GM18861 (cell line): ENCODE data around the gene PAPPA2.
"Not testable (repeated sequence)": the region's sequence is repeated elsewhere in the genome, so short reads cannot be mapped to it uniquely, and the experiment has no call there.

Experiments used
- ATAC-seq: cut with Tn5 transposase; IDR thresholded peaks from one replicate; pipeline ENCODE4 v1.9.1; 2021; ENCODE audit not compliant: unreplicated experiment

PAPPA2 gene

DNA sequence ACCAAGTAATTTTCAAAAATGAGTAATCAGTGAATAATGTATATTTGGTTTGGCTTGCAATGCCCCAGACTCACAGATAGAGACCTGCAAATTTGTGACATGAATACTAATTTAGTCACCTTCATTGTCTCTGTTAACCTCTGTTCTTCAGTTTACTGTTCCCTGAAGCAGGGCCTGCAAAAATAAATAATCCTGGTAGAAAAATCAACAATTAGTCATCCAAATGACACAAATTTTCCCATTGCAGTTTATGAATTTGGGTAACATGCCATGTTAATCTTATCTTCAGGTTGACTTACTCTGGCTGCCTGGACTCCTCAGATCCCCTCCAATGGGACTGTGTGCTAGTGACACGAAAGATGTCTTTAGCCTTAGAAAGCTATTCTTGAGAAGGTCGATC is 289.5 kb downstream of the PAPPA2 start:
- ATAC-seq: no peak

DNA sequence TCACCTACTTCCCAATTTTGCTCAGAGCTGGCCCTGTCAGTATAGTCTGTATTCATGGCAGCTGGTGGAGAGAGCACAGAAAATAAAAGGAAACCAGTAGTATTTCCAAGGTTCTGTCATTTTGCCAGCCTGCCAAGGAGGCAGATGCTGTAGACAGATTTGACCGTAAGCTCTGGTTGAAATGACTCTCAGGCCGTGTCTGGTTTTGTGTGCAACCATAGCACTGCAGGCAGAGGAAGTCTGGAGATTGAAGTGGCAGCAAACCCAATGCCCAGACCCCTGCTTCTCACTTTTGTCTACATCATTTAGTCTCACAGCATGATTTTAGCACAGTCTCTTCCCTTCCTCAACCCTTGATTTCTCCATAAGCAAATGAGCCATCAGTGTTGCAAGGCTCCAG is 291.7 kb downstream of the PAPPA2 start:
- no peak for ATAC-seq

DNA sequence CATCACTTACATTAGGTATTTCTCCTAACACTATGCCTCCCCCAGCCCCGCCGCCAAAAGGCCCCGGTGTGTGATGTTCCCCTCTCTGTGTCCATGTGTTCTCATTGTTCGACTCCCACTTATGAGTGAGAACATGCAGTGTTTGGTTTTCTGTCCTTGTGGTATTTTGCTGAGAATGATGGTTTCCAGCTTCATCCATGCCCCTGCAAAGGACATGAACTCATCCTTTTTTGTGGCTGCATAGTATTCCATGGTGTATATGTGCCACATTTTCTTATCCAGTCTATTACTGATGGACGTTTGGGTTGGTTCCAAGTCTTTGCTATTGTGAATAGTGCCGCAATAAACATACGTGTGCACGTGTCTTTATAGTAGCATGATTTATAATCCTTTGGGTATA is 293.8 kb downstream of the PAPPA2 start:
- ATAC-seq: not testable (repeated sequence)

DNA sequence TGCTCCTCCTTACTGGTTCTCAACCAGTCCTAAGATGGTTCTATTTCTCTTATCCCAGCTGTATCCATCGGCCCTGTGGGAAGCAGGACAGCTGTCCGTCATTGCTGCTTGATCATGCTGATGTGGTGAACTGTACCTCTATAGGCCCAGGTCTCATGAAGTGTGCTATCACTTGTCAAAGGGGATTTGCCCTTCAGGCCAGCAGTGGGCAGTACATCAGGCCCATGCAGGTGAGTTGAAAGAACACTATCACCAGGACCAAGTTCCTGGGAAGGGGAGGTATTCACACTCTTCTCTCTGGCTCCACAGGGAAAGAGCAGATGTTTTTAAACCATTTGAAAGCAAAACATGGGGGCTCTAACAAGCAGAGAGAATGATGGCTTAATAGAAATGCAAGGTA is 302.6 kb downstream of the PAPPA2 start:
- no peak for ATAC-seq

DNA sequence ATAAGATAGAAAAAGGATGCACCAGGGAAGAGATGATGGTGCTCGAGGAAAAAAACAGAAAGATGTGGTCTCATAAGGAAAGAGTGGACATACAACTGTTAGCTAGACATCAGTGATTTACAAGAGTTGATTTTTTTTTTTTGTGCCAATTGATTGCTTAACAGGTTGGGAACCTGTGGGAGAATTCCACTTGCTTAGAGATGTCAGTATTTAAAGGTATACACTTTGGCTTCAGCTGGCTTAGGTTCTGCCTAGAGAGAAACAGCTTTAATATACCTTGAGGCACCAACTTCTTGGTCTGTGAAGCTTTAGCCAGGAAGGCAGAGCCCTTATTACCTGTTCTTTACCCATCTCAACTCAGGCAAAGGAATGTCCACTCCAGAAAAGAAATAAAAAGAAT is 303.8 kb downstream of the PAPPA2 start:
- ATAC-seq: no peak

DNA sequence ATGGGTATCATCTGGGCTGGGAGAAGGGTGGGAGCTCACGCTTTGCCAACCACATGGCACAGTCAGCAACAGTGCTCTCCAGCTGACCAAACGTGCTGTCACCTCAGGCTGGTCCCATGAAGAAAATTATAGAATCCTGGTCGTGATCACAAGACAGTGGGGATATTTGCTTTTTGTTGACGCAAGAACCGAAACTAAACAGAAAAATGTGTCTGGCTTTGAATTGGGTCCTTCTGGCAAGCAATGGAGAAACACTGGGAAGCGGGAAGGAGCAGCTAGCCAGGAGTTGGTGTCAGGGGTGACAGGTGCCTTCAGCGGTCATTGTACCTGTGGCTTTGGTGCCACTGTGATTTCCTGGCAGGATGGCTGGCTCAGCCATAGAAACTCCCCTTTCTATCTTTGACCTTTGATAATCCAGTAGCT is 304.8 kb downstream of the PAPPA2 start:
- no peak for ATAC-seq

DNA sequence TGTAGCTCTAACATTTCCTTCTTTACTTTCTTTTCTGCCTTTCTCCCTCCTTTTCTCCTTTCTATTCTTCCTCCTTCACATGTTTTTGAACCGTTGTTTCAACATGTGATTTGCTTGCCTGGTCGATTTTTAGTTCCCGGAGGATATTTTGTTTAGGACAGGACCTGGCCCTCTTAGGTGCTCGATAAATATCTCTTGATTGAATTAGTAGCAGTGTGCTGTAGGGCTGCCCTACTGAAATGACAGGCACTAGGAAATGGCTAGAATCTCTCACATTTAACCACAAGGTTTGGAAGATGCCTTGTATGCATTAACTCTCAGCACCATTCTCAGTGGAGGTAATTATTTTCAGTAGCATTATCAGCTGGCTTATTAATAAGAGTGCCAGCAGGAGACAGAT is 305.6 kb downstream of the PAPPA2 start:
- no peak for ATAC-seq

DNA sequence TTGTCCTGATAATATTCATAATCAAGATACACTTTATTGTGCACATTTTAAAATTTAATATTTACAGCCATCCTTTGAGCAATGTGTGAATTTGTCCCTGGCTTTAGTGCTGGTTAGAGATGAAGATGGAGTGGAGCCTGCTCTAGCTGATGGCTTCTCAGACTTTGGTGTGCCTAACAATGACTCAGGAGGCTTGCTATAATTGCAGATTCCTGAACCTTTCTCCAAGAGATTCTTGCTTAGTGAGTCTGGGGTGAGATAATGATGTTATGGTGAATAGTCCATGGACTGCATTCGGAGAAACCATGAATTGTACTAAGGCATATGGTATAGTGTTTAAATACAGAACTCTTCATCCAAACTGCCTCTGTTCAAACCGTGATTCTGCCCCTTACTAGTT is 307.1 kb downstream of the PAPPA2 start:
- no peak for ATAC-seq

DNA sequence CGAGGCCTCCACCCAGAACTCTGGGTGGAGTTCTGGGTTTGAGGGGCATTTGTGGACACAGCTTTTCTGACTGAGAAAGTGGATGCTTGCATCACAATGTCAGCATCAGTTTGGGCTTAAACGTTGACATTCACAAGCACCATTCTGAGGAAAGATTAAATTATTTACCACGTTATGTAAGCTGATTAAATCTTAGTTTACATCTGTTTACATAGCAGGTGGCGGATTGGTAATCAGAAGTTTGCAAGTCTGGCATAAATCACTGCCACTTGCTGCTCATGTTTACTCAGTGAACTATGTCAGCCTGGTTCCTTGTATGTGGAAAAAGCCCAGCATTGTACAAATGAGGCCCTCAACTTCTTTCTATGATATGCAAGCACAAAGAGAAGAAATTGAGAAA is 310.1 kb downstream of the PAPPA2 start:
- no peak for ATAC-seq

DNA sequence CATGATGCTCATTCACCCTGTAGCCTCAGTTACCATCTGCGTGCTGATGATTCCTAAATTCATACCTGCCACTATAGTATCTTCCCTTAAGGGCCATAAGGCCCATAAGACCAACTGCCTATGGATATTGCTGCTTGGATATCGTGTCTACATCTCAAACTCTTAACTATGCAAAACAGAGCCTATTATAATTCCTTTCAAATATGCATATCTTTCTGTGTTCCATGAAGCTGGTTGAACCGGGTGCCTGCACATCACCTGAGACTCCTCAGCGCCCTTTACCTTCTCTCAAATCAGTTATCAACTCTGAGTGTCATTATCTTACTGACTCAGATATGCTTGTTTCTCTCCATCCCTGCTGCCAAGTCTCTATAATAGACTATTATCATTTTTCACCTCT is 311.2 kb downstream of the PAPPA2 start:
- no peak for ATAC-seq

DNA sequence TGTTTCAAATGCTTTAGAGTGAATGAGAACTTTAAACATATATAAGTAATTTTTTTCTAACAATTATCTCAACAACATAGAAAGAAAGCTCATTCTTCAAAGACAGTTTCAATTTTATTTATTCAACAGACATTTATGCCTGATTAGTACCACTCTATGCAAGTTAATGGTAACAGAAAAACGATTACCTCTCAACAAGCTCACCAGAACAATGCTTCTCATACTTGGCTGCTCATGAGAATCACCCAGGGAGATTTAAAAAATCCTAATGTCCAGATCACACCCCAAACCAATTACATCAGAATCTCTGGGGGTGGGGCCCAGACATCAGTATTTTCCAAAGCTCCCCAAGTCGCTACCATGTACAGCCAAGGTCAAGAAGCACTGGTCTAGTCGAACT is 312.4 kb downstream of the PAPPA2 start:
- ATAC-seq: no peak

DNA sequence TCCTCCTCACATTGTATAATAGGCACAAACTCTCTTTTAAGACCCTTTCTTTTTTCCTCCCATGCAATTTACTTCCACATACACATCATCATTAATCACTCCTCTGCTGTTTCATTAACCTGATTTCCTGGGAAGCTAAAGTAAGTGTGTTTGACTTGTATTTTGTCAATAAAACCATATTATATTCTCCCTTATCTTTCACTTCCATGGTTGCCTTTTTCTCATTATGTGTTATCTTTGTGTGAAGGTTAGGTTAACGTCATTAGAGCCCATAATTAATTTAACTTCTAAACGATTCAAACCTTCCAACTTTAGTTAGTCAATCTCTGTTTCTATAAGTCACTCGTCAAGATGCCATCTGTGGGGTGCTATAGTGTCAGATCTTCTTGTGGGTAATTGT is 313.0 kb downstream of the PAPPA2 start:
- ATAC-seq: no peak

DNA sequence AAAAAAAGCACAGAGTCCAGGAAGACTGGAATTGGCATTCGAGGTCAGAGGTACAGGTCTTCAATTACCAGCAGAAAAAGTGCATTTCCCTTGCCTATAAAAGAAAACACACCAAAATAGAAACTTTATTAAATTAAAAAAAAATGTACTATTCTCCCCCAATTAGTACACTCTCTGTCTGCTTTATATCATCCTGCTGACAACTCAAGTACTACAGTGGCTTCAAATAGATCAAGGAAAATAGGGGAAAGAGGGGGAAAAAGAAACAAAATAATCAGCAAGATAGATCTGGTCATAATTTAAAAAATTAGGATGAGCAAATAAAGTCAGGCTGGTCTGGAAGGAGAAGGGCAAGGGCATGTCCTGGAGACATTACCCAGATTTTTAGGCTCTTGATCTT is 315.1 kb downstream of the PAPPA2 start:
- ATAC-seq: no peak

DNA sequence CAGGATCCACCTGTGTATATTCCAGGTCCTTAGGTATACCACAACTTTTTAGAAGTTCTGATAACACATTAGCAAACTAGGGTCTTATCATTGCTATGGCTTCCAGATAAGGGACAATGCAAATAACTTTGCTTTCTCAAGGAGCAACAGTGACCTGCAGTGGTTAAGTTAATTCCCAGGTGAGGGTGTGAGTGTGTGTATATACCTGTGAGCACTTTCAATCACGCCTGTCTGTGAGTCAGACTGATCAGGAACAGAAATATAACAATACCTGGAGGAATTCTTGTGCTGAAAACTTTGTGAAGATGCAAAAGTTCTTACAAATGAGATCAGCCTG is 317.0 kb downstream of the PAPPA2 start:
- no peak for ATAC-seq

DNA sequence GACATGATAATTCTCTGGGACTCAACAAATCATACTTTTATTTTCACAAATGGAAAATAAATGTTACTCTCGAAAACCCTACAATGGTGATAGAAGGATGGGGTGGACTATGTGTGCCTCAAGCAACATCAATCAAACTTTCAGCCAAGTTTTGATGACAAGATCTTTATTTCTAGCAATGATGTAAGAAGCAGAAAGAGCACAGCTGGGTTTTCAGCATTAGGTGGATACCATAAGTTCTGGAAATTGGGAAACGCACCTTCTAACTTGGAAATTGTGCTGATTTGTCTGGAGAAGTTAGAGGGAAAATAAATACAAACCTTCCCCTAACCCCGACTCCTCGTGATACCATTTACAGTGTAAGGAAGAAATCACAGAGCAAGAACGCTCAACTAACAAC is 320.3 kb downstream of the PAPPA2 start:
- ATAC-seq: no peak

DNA sequence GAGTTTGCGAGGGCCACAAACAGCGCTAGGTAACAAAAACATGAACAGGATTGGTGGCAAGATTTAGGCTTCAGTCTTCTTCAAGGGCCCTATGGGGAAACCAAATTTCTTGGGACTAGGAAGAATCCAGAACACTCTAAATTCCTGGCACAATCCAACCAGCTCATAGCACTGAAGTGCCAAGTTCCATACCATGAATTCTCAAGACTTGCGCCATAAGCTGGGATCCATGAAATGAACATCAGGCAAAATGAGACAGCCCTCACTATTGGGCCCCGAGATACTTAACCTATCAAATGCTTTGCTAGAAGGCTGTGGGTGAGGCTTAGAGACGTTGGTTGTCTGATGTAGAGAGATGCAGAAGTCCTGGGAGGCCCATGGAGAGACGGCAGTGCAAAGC is 322.1 kb downstream of the PAPPA2 start:
- ATAC-seq: no peak

DNA sequence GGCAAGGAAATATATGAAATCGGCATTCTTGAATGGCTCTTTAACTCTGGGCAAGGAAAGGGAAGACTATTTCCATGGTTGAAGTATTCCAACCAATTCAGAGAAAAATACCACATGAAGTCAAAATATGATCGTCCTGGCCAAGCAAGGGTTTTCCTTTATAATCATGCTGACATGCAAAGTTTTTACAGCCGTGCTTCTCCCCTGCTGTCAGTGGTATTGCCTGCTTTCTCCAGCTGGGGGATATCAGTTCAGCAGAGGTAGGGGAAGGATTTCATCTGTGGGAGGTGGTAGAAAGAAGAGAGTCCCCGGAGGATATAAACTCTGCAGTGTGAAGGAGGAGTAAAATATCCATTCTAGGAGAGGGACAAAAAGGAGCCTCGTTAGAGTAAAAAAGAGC is 322.8 kb downstream of the PAPPA2 start:
- ATAC-seq: no peak

DNA sequence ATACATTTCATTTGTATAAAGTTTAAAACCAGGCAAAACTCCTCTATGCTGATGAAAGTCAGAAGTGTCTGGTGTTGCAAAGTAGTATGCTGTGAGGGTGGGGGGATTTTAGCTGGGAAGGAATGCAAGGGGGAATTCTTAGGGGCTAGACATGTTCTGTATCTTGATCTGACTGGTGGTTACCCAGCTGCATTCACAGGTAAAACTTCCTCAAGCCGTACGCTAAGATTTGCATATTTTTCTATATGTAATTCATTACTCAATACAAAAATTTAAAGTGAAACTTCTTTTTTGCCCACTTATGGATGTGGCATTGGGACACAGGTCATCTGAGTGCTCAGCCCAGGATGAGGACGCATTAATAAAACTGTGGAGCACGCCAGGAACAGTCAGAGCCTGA is 323.3 kb downstream of the PAPPA2 start:
- ATAC-seq: no peak

DNA sequence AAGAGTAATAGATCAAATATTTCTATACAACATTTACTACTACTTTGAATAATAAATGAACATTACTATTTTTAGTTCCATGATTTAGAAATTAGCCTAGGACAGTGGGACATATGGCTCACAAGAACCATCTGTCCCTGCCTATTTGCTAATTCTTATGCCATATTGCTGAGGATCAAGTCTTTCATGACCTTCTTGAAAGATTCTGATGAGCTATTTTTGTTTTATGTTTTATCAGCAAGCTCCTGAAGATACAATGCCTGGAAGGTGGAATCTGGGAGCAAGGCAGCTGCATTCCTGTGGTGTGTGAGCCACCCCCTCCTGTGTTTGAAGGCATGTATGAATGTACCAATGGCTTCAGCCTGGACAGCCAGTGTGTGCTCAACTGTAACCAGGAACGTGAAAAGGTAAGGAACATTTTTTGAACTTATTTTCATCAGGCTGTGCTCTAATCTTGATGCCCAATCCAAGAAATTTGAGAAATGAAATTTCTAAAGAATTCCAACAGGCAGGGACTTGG is 326.7 kb downstream of the PAPPA2 start:
- no peak for ATAC-seq

DNA sequence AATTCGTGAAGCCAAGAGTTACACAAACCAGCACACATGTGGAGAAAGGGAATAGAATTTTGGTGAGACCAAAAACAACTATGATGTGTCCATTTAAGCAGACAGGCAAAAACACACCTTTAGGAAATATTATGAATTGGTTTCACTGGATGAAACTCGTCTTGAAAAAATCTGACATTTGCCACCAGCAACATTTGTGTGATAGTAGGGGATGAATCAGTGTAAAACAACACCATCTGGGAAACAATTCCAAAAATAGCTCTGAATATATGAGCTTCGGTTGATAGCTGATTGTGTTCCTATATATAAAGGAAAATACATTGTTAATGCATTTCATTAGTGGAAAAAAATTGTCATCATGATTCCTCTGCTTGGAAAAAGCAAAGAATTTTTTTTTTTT is 327.8 kb downstream of the PAPPA2 start:
- ATAC-seq: no peak

DNA sequence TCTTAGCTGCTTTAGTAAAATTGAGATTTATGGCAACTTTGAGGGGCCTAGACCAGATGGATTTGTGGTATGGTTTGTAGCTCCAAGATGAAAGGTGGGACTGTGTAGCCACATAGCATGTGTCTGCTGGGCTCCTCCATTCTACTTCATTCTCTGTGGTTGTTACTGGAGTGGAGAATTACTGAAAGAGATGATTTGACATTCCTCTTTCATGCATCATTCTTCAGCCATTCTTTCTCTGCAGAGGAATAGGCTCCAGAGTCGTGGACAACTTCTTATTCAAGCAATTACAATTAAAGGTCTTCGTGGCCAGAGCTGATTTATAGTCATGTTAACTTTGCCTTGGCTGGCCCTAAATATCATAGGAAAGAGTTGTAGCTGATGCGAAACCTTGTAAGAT is 328.9 kb downstream of the PAPPA2 start:
- no peak for ATAC-seq

DNA sequence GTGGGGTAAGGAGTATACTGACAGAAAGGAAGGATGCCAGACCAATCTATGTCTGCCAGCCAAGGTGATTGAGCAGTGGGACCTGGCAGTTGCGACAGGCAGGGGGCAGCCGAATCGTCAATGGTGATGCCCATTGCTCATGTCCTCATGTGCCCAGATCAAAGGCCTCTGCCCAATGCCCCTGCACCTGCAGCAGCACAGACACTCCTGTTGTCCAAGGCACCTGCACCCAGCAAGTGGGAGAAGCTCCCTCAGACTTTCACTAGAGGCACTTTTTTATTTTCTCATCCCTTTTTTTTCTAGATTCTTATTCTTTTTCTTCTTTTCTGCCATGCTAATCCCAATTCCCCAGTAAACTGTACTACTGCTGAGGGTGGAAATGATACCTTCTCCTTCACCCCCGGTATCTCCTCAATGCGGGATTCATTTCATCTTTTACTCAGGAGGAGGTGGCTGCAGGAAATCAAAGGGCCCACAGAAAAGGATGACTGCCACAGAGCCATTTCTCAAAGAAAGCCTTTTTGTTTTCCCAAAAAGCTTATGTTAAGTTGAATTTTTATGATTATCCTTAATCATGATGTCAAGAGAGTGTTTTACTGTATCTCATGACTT is 332.0 kb downstream of the PAPPA2 start:
- ATAC-seq: no peak

DNA sequence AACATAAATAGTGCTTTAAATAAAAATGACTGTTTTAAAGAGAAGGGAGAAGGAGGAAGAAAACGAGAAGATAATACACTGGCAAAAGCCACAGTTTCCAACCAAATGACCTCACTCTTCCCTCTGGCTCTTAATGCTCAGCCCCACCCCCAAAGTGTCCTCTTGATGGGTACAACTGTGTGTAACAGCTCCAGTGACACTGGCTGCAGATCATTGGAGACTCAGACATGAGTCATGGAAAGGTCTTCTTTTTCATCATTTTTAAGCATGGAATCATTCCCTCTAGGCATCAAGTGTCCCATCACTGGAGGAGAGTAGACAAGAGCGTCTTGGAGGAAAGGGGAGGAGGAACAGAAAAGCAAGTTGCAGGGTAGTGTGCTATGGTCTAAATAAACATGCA is 333.0 kb downstream of the PAPPA2 start:
- ATAC-seq: no peak

DNA sequence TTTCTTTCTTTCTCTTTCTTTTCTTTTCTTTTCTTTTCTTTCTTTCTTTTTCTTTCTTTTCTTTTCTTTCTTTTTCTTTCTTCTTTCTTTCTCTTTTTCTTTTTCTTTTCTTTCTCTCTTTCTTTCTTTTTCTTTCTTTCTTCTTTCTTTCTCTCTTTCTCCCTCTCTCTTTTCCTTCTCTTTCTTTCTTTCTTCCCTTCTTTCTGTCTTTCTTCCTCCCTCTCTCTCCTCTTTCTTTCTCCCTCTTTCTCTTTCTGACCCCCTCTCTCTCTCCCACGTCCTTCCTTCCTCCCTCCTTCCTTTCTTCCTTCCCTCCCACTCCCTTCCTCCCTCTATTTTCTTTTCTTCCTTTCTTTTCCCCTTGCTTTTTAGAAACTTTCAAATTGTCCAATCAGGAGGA is 333.6 kb downstream of the PAPPA2 start:
- ATAC-seq: no peak
